Germinal center (tissue), 1 donor: ENCODE results near the gene KRTAP4-16.
"Not testable (repeated sequence)": the region's sequence is repeated elsewhere in the genome, so short reads cannot be mapped to it uniquely, and the experiment has no call there.

Experiments used
- DNase-seq: peaks from one replicate; pipeline ENCODE4 v3.0.0; 2012; ENCODE audit warnings: mixed read lengths, low spot score

KRTAP4-16 gene

DNA sequence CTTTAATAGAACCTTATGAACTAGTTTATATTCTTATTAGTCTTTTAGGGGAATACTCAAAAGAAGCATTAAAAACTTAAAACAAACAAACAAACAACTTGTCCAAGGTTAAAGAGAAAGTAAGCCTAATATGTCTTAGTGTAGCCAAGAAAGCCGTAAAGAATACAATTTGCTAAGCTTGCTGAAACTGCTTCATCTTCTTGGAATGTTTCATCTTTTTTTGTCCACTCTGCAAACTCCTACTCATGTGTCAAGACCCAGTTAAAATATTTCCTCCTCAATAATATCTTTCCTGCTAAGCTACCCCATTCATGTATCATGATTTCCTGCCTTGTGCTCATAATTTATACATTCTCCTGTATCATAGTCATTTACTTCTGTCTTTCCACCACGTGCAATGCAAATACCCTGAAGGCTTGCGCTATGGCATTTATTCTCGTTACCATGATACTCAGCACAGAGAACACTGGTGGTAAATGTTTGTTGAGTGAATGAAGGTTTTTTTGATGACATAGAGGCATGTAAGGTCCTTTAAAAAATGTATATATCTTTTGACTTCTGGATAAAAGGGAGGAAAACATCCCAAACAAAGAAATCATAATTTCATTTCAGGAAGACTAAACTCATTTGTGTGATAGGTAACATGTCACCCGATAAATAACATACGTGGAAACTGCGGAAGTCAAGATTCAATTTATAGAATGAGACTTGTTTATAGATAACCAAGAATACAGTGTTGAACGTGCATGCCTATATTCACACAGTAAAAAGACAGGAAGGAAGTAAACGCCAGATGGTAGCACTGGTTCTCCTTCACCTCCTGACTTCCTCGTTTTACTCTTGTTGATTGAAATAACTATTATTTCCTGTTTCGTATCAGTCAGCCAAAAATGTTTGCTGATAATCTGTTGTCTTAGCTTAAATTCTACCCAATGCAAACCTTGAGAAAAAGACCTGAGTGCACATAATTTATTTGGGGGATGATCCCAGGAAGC is 18.0 kb upstream of the KRTAP4-16 start:
- DNase-seq = peak; percentile 45

DNA sequence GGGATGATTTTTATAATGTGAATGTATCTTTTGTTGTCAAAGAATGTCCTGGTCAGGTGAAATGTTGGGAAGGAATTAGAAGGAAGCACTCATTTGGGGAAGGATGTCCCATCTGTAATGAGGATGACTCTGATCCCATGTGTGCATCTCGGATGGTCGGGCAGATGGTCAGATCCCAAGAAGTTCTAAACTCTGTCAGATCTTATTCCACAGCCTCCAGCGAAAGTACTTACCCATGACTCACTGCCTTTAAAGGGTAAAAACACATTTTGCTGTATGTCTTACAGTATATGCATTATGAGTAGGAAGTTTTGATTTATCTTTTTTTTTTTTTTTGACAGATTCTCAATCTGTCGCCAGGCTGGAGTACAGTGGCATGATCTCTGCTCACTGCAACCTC is 16.7 kb upstream of the KRTAP4-16 start:
- DNase-seq = no peak

DNA sequence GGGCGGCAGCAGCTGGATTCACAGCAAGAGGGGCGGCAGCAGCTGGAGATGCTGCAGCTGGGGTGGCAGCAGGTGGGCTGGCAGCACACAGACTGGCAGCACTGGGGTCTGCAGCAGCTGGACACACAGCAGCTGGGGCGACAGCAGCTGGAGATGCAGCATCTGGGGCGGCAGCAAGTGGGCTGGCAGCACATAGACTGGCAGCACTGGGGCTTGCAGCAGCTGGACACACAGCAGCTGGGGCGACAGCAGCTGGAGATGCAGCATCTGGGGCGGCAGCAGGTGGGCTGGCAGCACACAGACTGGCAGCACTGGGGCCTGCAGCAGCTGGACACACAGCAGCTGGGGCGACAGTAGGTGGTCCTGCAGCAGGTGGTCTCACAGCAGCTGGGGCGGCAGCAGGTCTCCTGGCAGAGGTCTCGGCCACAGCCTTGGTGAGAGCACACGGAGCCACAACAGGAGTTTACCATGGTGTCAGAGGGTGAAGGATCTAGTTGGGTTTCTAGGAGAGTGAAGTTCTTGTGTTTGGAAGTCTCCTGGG is 15.9 kb upstream of the KRTAP4-16 start, which contains the start of gene KRTAP4-11:
KRTAP4-11 (minus strand) TSS at position 528 of the 541 bp plus-strand sequence; CDS start at position 470, 58 bp downstream.
- DNase-seq = not testable (repeated sequence)

DNA sequence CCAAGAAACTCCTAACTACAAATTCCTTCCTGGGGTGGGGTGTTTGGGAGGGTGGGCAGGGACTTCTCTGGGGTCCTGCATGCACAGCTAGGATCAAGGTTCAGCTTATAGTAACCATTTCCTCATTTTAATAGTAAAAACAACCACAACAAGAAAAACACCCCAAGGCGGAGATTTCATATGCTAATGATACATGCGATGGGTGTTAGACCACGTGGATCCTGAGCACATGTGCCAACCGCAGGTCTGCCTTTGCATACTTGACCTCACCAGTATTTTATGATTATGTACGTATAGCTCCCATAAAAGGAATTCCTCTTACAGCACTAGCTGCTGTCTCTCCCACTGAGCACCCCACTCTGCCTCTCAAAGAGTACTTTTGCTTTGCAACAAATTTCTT is 14.3 kb upstream of the KRTAP4-16 start:
- peak; percentile 30 for DNase-seq

DNA sequence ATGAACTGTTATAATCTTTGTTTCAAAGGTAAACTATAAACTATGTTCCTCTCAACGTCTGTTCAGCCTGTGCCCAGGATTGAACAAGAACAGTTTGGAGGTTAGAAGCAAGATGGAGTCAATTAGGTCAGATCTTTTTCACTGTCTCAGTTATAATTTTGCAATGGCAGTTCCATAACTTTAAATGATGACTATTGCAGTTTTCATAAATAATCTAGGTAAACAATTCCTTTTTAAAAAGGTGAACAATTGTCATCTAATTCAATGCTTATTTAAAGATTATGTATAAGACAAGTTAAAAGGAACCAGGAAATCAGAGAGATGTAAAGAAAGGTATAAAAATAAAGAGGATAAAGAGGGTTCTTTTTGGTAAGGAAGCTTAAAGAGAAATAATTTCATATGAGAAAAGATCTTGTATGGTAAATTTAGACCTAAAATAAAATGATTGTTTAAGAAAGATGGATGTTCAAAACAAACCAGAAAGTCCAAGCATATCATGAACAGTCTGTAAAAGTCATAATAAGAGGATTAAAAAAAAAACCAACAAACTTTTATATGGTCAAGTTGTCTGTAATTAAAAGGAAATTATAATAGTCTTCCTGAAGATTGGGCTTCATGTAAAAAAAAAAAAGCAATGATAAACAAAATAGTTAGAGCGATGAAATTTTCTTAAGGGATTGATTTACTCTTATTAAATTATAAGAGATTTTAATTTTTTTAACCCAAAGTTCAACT is 9.3 kb upstream of the KRTAP4-16 start:
- DNase-seq = no peak

DNA sequence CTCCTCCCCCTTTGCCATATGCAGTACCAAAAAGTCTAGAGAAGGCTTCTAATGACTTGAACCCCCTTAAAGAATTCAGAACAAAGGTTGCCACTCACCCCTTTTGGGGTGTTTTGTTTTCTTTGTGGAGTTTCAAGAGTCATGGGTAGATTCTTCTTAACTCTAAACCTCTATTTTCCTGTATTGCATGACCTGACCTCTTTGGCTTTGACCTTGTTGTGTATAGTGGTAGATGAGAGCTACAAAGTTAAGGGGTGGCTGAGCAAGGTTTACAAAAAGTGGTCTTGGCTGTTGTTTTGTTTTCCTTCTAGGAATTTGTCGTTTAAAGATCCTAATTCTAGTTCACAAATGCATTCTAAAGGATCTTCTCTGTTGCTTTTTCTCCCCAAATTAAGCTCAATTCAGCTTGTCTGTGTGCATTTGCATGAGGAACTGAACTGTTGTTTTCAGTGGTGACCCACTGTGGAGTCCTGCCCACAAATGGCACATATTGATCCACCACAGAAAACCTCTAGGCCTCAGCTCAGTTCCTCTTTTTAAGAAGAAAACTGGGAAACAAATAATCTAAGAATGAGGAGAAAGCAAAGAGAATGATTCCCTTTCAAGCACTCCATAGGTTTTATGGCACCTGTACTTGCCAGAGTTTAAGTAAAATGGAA is 6.8 kb upstream of the KRTAP4-16 start:
- not testable (repeated sequence) for DNase-seq

DNA sequence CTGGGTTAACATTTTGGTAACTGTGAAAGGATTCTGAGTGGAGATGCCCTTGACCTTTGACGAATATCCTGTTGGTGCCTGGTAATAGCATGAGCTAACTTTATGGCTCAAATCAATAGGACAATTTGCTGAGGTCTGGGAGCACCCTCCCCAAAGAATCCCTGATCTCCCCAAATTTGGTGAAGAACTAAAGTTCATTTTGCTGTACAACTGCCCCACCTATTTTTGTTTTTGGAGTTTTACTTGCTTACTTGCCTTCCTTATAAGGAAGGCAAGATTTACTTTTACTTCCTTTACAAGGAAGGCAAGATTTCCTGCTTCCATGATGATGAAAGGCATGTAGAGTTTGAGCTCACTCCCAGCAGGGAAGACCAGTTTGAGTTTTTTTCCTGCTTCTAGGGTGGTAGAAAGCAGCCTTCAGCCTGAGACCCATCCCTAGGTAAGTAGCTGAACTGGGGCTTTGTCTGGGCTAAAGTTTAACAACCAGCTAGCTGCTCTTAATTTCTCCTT is 6.0 kb upstream of the KRTAP4-16 start:
- DNase-seq = no peak

DNA sequence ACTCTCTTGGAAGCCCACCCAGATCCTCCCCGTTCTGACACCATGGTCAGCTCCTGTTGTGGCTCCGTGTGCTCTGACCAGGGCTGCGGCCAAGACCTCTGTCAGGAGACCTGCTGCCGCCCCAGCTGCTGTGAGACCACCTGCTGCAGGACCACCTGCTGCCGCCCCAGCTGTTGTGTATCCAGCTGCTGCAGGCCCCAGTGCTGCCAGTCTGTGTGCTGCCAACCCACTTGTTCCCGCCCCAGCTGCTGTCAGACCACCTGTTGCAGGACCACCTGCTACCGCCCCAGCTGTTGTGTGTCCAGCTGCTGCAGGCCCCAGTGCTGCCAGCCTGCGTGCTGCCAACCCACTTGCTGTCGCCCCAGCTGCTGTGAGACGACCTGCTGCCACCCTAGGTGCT is 3.3 kb upstream of the KRTAP4-16 start, which contains the start of gene KRTAP4-9:
KRTAP4-9 (plus strand) TSS at position 43 of the 400 bp plus-strand sequence; CDS start at position 43, 0 bp downstream.
- not testable (repeated sequence) for DNase-seq

DNA sequence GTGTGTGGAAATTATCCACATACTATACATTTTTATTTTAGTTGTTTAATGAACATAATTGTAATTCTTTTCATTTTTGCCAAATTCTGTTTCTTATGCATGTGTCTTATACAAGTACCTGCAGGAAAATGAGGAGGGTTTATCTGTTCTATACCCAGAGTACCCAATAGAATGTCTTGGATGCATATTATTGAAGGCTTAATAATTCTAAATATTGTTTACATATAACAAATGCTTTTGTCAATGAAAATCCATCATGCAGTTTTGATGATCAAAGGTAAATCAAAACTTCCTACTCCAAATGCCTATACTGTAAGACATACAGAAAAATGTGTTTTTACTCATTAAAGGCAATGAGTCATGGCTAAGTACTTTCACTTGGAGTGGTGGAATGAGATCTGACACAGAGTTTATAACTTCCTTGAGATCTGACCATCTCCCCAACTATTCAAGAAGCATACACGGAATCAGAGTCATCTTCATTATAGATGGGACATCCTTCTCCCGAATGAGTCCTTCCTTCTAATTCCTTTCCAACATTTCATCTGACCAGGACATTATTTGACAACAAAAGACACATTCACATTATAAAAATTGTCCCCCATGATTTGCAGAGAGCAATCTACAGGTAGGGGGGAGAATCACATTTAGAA is 2.5 kb upstream of the KRTAP4-16 start:
- DNase-seq = not testable (repeated sequence)

DNA sequence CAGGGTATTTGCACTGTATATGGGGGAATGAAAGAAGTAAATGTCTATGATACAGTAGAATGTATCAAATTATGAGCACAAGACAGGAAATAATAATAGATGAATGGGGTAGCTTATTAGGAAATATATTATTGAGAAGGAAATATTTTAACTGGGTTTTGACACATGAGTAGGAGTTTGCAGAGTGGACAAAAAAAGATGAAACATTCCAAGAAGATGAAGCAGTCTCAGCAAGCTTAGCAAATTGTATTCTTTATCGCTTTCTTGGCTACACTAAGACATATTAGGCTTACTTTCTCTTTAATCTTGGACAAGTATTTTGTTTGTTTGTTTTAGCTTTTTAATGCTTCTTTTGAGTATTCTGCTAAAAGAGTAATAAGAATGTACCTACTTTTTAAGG is 1.9 kb upstream of the KRTAP4-16 start:
- DNase-seq = no peak

DNA sequence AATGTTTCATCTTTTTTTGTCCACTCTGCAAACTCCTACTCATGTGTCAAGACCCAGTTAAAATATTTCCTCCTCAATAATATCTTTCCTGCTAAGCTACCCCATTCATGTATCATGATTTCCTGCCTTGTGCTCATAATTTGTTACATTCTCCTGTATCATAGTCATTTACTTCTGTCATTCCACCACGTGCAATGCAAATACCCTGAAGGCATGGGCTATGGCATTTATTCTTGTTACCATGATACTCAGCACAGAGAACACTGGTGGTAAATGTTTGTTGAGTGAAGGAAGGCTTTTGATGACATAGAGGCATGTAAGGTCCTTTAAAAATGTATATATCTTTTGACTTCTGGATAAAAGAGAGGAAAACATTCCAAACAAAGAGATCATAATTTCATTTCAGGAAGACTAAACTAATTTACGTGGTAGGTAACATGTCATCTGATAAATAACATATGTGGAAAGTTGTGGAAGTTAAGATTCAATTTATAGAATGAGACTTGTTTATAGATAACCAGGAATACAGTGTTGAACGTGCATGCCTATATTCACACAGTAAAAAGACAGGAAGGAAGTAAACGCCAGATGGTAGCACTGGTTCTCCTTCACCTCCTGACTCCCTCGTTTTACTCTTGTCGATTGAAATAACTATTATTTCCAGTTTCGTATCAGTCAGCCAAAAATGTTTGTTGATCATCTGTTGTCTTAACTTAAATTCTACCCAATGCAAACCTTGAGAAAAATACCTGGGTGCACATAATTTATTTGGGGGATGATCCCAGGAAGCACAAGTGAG is 2.1 kb downstream of the KRTAP4-16 start:
- DNase-seq = not testable (repeated sequence)

DNA sequence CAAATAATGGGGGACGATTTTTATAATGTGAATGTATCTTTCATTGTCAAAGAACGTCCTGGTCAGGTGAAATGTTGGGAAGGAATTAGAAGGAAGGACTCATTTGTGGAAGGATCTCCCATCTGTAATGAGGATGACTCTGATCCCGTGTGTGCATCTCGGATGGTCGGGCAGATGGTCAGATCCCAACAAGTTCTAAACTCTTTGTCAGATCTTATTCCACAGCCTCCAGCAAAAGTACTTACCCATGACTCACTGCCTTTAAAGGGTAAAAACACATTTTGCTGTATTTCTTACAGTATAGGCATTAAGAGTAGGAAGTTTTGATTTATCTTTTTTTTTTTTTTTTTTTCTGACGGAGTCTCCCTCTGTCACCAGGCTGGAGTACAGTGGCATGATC is 3.5 kb downstream of the KRTAP4-16 start:
- no peak for DNase-seq

DNA sequence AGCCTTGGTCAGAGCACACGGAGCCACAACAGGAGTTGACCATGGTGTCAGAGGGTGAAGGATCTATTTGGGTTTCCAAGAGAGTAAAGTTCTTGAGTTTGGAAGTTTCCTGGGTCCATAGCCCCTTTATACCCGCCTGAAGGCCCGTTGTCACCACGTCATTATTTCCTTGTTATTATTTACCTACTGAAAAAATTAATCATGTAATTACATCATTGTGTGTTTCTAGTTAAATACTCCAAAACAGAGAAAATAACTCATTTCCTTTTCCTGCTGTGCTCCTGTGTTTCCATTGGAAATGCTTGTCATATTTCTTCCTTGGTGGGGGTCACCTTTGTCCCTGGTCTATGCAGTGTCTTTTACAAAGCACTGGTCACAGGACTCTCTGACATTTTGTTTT is 4.0 kb downstream of the KRTAP4-16 start, which contains the start of gene KRTAP4-8:
KRTAP4-8 (minus strand) TSS at position 101 of the 400 bp plus-strand sequence; CDS start at position 43, 58 bp downstream.
- DNase-seq = no peak

DNA sequence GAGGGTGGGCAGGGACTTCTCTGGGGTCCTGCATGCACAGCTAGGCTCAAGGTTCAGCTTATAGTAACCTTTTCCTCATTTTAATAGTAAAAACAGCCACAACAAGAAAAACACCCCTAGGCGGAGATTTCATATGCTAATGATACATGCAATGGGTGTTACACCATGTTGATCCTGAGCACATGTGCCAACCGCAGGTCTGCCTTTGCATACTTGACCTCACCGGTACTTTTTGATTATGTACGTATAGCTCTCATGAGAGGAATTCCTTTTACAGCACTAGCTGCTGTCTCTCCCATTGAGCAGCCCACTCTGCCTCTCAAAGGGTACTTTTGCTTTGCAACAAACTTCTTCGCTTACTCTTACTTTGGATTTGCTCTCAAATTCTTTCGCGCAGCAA is 6.0 kb downstream of the KRTAP4-16 start:
- DNase-seq = no peak

DNA sequence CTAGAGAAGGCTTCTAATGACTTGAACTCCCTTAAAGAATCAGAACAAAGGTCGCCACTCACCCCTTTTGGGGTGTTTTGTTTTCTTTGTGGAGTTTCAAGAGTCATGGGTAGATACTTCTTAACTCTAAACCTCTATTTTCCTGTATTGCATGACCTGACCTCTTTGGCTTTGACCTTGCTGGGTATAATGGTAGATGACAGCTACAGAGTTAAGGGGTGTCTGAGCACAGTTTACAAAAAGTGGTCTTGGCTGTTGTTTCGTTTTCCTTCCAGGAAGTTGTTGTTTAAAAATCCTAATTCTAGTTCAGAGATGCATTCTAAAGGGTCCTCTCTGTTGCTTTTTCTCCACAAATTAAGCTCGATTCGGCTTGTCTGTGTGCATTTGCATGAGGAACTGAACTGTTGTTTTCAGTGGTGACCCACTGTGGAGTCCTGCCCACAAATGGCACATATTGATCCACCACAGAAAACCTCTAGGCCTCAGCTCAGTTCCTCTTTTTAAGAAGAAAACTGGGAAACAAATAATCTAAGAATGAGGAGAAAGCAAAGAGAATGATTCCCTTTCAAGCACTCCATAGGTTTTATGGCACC is 13.2 kb downstream of the KRTAP4-16 start:
- not testable (repeated sequence) for DNase-seq

DNA sequence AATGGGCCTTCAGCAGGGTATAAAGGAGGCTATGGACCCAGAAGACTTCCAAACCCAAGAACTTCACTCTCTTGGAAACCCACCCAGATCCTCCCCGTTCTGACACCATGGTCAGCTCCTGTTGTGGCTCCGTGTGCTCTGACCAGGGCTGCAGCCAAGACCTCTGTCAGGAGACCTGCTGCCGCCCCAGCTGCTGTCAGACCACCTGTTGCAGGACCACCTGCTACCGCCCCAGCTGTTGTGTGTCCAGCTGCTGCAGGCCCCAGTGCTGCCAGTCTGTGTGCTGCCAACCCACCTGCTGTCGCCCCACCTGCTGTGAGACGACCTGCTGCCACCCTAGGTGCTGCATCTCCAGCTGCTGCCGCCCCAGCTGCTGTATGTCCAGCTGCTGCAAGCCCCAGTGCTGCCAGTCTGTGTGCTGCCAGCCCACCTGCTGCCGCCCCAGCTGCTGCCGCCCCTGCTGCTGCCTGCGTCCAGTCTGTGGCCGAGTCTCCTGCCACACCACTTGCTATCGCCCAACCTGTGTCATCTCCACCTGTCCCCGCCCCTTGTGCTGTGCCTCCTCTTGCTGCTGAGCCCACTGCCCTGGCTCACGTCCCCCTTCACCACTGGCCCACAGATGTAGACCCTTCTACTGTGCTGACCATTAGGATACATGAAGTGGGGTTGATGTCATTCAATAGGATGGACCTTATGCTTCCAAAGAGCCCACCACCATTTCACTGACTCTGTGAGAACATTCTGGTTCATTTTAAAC is 17.7 kb downstream of the KRTAP4-16 start, which contains the start of gene KRTAP4-7:
KRTAP4-7 (plus strand) TSS at position 51 of the 757 bp plus-strand sequence; CDS start at position 108, 57 bp downstream.
- not testable (repeated sequence) for DNase-seq

DNA sequence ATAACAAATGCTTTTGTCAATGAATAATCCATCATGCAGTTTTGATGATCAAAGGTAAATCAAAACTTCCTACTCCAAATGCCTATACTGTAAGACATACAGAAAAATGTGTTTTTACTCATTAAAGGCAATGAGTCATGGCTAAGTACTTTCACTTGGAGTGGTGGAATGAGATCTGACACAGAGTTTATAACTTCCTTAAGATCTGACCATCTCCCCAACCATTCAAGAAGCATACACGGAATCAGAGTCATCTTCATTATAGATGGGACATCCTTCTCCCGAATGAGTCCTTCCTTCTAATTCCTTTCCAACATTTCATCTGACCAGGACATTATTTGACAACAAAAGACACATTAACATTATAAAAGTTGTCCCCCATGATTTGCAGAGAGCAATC is 18.6 kb downstream of the KRTAP4-16 start:
- DNase-seq = not testable (repeated sequence)

DNA sequence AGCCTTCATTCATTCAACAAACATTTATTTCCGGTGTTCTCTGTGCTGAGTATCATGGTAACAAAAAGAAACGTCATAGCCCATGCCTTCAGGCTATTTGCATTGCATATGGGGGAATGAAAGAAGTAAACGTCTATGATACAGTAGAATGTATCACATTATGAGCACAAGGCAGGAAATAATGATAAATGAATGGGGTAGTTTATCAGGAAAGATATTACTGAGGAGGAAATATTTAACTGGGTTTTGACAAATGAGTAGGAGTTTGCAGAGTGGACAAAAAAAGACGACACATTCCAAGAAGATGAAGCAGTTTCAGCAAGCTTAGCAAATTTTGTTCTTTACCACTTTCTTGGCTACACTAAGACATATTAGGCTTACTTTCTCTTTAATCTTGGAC is 19.4 kb downstream of the KRTAP4-16 start:
- DNase-seq = no peak

DNA sequence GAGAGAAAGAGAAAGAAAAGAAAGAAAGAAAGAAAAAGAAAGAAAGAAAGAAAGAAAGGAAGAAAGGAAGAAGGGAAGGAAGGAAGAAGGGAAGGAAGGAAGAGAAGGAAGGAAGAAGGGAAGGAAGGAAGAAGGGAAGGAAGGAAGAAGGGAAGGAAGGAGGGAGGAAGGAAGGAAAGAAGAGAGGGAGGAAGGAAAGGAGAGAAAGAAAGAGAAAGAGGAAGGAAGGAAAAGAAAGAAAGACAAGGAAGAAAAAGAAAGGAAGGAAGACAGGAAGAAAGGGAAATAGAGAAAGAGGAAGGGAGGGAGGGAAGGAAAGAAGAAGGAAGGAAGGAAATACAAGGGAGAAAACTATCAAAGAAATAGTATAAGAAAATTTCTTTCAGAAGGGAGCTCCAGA is 25.2 kb downstream of the KRTAP4-16 start:
- no peak for DNase-seq
